Neural cell (in vitro differentiated cells): Measurements from ENCODE around the gene NFXL1.

Experiments used
- POLR2AphosphoS5 ChIP-seq: IDR thresholded peaks from 2 replicates; pipeline ENCODE4 v1.6.1; 2012
- TF ChIP-seq, protein P1 (sequence below): fragments of 450-650 bp; IDR thresholded peaks from 2 replicates; pipeline ENCODE4 v1.5.1; 2014; ENCODE audit warnings: antibody characterized with exemption, mild to moderate bottlenecking, moderate library complexity; ENCODE audit not compliant: poor library complexity, severe bottlenecking

DNA sequence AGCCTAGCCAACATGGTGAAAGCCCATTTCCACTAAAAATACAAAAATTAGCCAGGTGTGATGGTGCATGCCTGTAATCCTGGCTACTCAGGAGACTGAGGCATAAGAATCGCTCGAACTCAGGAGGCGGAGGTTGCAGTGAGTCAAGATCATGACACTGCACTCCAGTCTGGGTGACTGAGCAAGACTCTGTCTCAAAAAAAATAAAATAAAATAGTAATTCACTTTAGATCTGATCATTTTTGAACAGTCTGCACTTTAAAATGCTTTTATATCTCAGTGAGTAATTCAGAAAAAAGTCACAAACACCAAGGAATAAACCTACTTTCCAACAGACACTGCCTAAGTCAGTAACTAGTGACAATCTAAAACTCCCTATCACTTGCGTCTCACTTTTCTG is 50.9 kb downstream of the NFXL1 start:
- TF ChIP-seq, protein P1, sequence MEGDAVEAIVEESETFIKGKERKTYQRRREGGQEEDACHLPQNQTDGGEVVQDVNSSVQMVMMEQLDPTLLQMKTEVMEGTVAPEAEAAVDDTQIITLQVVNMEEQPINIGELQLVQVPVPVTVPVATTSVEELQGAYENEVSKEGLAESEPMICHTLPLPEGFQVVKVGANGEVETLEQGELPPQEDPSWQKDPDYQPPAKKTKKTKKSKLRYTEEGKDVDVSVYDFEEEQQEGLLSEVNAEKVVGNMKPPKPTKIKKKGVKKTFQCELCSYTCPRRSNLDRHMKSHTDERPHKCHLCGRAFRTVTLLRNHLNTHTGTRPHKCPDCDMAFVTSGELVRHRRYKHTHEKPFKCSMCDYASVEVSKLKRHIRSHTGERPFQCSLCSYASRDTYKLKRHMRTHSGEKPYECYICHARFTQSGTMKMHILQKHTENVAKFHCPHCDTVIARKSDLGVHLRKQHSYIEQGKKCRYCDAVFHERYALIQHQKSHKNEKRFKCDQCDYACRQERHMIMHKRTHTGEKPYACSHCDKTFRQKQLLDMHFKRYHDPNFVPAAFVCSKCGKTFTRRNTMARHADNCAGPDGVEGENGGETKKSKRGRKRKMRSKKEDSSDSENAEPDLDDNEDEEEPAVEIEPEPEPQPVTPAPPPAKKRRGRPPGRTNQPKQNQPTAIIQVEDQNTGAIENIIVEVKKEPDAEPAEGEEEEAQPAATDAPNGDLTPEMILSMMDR: no peak
- TF ChIP-seq POLR2AphosphoS5: no peak
